ENCODE results near the gene AGPAT3.

DNA sequence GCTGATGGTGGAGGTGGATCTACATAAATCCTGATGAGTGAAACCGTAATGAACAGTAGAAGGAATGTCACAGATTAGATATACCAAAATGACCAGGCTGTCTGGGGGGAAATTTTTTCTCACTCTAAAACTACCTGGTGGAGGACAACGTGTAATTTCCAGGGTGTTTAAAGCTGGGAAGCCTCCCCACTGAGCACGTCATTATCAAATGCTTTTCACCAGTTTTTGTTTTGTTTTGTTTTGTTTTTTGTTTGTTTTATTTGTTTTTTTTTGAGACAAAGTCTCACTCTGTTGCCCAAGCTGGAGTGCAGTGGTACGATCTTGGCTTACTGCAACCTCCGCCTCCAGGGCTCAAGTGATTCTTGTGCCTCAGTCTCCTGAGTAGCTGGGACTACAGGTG is 11.6 kb downstream of the AGPAT3 start:
- TF ChIP-seq, protein P1, sequence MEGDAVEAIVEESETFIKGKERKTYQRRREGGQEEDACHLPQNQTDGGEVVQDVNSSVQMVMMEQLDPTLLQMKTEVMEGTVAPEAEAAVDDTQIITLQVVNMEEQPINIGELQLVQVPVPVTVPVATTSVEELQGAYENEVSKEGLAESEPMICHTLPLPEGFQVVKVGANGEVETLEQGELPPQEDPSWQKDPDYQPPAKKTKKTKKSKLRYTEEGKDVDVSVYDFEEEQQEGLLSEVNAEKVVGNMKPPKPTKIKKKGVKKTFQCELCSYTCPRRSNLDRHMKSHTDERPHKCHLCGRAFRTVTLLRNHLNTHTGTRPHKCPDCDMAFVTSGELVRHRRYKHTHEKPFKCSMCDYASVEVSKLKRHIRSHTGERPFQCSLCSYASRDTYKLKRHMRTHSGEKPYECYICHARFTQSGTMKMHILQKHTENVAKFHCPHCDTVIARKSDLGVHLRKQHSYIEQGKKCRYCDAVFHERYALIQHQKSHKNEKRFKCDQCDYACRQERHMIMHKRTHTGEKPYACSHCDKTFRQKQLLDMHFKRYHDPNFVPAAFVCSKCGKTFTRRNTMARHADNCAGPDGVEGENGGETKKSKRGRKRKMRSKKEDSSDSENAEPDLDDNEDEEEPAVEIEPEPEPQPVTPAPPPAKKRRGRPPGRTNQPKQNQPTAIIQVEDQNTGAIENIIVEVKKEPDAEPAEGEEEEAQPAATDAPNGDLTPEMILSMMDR (IDR thresholded peaks at IDR 0.05), result no peak
- no peak for TF ChIP-seq POLR2A (IDR thresholded peaks at IDR 0.05)

Measured in testis (tissue), 2 donors.